Measurements from ENCODE around the gene WIPF2. TPM values are rescaled to one million over a fixed set of nuclear protein-coding genes. Genes with fewer than 3 reads are reported as not detected.

Gene WIPF2
- total RNA-seq, 1 experiment from 2014 or later: 30.4 TPM

DNA sequence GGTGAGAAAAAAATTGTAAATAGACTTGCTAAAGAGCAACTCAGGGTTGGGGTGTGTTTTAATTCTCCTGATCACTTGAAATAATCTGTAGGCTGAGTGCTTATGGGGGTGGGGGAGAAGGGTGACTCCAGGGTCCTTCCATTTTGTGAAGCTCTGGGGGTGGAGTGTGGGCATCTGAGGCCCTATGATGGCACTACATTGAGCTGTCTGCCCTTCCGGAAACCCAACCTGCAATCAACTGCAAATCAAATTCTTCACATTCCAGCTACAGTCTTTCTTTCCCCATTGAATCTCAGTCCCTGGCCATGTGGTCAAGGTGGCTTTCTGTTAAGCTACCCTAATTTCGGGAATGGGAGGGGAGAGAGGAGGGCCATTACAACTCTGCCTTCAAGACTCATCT is 62.6 kb downstream of the WIPF2 start:
- ChIA-PET CTCF (no interaction called here), RAD21 (ENCODE audit: low non-redundant PET in 1 of 2, low total read pairs in 2 of 2, uncharacterized antibody in 2 of 2, unreplicated experiment in 2 of 2) (interaction anchor here in 1 of 2 experiments (0.7 kb wide), 1 partner anchor 618 kb away, joined by 4 read pairs; no protein-coding TSS in a partner anchor), POLR2A (no interaction called here)
- H4K20me1 ChIP-seq (ENCODE audit: insufficient read depth): no peaks in the 10 kb centered on the region
- no peaks in the 10 kb centered on the region for H3K9me3 ChIP-seq (ENCODE audit: control insufficient read depth in 1 of 2, insufficient read depth in 1 of 2, low read depth in 1 of 2, low read length in 2 of 2)
- no peaks in the 10 kb centered on the region for H3K79me2 ChIP-seq (ENCODE audit: insufficient read depth, low read length)
- no peak overlapping the region for H3K4me2 ChIP-seq (ENCODE audit: low read length)
- intact Hi-C loops (cut with micrococcal nuclease): no loop called here
- DNase-seq (ENCODE audit: low read depth, low spot score) (no peak), ATAC-seq (no peak)
- H3K4me3 ChIP-seq (replicated peaks in 1 of 2; ENCODE audit: low read depth in 1 of 2, low read length in 2 of 2): no peak overlapping the region
- no TSS peak for BruUV-seq (replicated peaks)
- H3K36me3 ChIP-seq (ENCODE audit: control insufficient read depth in 1 of 2, insufficient read depth in 2 of 2, low read length in 2 of 2): peaks cover 26 to 27% of the 10 kb centered on the region in 2 experiments; a peak in 3 of 4 replicates
- no peak overlapping the region for H3K27ac ChIP-seq (ENCODE audit: low read depth, low read length)
- TF ChIP-seq ZFX (IDR thresholded peaks at IDR 0.05) (no peak), FOSL1 (IDR thresholded peaks at IDR 0.05; ENCODE audit: low read depth) (no peak), ZBTB33 (IDR thresholded peaks at IDR 0.05; ENCODE audit: extremely low read depth, insufficient replicate concordance, low read length) (no peak)
- no peak overlapping the region for H3K9ac ChIP-seq (ENCODE audit: low read length)
- H3K9me2 ChIP-seq (ENCODE audit: insufficient read depth): no peaks in the 10 kb centered on the region
- H3K4me1 ChIP-seq (ENCODE audit: control insufficient read depth in 1 of 2, insufficient read depth in 2 of 2, low read length in 2 of 2): peaks cover 35 to 44% of the 10 kb centered on the region in 2 experiments
- no peaks in the 10 kb centered on the region for H3K27me3 ChIP-seq (ENCODE audit: insufficient read depth, low read length)
- no peak overlapping the region for H2AFZ ChIP-seq (ENCODE audit: low read depth, low read length, poor library complexity, severe bottlenecking)

GRCh38 chr17:40283662-40284061 is 64.6 kb downstream of the WIPF2 start:
- H3K4me2 ChIP-seq (ENCODE audit: low read length): peak overlapping the region; percentile 78
- peak overlapping the region; percentile 58 for H3K27ac ChIP-seq (ENCODE audit: low read depth, low read length)
- RAD21 ChIA-PET (ENCODE audit: low non-redundant PET in 1 of 2, low total read pairs in 2 of 2, uncharacterized antibody in 2 of 2, unreplicated experiment in 2 of 2): no interaction called here
- H3K9me2 ChIP-seq (ENCODE audit: insufficient read depth): no peaks in the 10 kb centered on the region
- peaks cover 37 to 47% of the 10 kb centered on the region in 2 experiments for H3K4me1 ChIP-seq (ENCODE audit: control insufficient read depth in 1 of 2, insufficient read depth in 2 of 2, low read length in 2 of 2)
- no TSS peak for BruUV-seq (replicated peaks)
- no peak overlapping the region for H2AFZ ChIP-seq (ENCODE audit: low read depth, low read length, poor library complexity, severe bottlenecking)
- peaks cover 16 to 17% of the 10 kb centered on the region in 2 experiments; a peak in 3 of 4 replicates for H3K36me3 ChIP-seq (ENCODE audit: control insufficient read depth in 1 of 2, insufficient read depth in 2 of 2, low read length in 2 of 2)
- CTCF ChIA-PET: interaction anchor here (0.6 to 1.9 kb wide), 4 partner anchors 33 to 171 kb away, joined by 3 to 9 read pairs (median 4); no protein-coding TSS in a partner anchor
- no peaks in the 10 kb centered on the region for H3K9me3 ChIP-seq (ENCODE audit: control insufficient read depth in 1 of 2, insufficient read depth in 1 of 2, low read depth in 1 of 2, low read length in 2 of 2)
- DNase-seq (ENCODE audit: low read depth, low spot score) (peak; percentile 87), ATAC-seq (peak; percentile 43)
- H4K20me1 ChIP-seq (ENCODE audit: insufficient read depth): no peaks in the 10 kb centered on the region
- peak overlapping the region in 1 of 2 experiments; percentile 47; a peak in 2 of 4 replicates for H3K4me3 ChIP-seq (replicated peaks in 1 of 2; ENCODE audit: low read depth in 1 of 2, low read length in 2 of 2)
- peaks cover 10% of the 10 kb centered on the region for H3K79me2 ChIP-seq (ENCODE audit: insufficient read depth, low read length)
- POLR2A ChIA-PET: interaction anchor here (0.5 to 1.9 kb wide), 5 partner anchors 44 to 183 kb away, joined by 3 to 6 read pairs (median 3); partner anchors contain the start of gene NR1D1
- intact Hi-C loops (cut with micrococcal nuclease): no loop called here
- peak overlapping the region; percentile 53 for H3K9ac ChIP-seq (ENCODE audit: low read length)
- no peaks in the 10 kb centered on the region for H3K27me3 ChIP-seq (ENCODE audit: insufficient read depth, low read length)
- TF ChIP-seq, protein P1, sequence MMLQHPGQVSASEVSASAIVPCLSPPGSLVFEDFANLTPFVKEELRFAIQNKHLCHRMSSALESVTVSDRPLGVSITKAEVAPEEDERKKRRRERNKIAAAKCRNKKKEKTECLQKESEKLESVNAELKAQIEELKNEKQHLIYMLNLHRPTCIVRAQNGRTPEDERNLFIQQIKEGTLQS (IDR thresholded peaks at IDR 0.05): peak; percentile 84; the same call in 1 of the 2 replicates
- peak; percentile 83 for TF ChIP-seq SP1 (IDR thresholded peaks at IDR 0.05; ENCODE audit: low read depth)
- peak; percentile 89 for TF ChIP-seq SIN3A (IDR thresholded peaks at IDR 0.05; ENCODE audit: low read depth)
- no peak for TF ChIP-seq ZFX (IDR thresholded peaks at IDR 0.05)
- no peak for TF ChIP-seq EZH2phosphoT487 (IDR thresholded peaks at IDR 0.05; ENCODE audit: borderline replicate concordance)
- TF ChIP-seq YY1 (IDR thresholded peaks at IDR 0.05; ENCODE audit: extremely low read depth, insufficient replicate concordance, low read depth, low read length): no peak
- peak; percentile 54 for TF ChIP-seq EGR1 (IDR thresholded peaks at IDR 0.05; ENCODE audit: low read depth)
- TF ChIP-seq SRF (IDR thresholded peaks at IDR 0.05; ENCODE audit: low read depth): peak; percentile 66; the same call in 1 of the 2 replicates
- TF ChIP-seq POLR2A (IDR thresholded peaks at IDR 0.05; ENCODE audit: borderline replicate concordance, extremely low read depth, insufficient read depth, insufficient read length): no peak
- TF ChIP-seq ZNF274 (IDR thresholded peaks at IDR 0.05; ENCODE audit: low read depth, low read length): no peak
- no peak for TF ChIP-seq ZBTB33 (IDR thresholded peaks at IDR 0.05; ENCODE audit: extremely low read depth, insufficient replicate concordance, low read length)
- TF ChIP-seq CTCF (IDR thresholded peaks at IDR 0.05 in 2 of 3, conservative IDR thresholded peaks at IDR 0.05 in 1 of 3; ENCODE audit: borderline replicate concordance in 1 of 3, insufficient read depth in 1 of 3, low read depth in 2 of 3, low read length in 2 of 3): no peak
- TF ChIP-seq JUND (IDR thresholded peaks at IDR 0.05): peak; percentile 89

Measured in HCT116 (cell line).